ENCODE results near the gene VANGL2.
A peak's percentile ranks its signal among the peaks of the same experiment; 100 is the strongest.

The VANGL2 gene

DNA sequence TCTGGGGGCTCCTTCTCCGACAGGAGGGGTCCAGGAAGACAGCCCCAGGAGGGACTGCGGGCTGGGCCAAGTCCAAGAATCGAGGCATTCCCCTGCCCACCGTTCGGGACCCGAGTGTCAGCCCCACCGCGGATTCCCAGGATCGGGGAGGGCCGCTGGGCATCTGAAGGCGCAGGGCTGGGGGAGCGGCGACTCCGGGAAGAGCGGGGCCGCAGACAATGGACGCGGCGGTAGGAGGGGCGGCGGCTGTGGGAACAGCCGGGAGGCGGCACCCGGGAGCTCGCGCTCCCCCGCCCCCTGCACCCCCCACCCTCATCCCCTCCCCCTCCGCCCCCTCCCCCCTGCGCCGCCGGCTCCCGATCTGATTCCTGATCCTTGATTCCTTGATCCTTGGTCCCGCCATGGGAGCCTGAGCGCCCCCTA, at the start of gene VANGL2:
TSS of gene VANGL2 (plus strand) at position 342 of the 423 bp plus-strand sequence. CDS start 15,274 bp downstream, outside the sequence.
- no peak for DNase-seq (ENCODE audit: low read depth, low spot score)
- POLR2A ChIA-PET, result no interaction called here
- CTCF ChIA-PET, result no interaction called here
- TF ChIP-seq, protein P1, sequence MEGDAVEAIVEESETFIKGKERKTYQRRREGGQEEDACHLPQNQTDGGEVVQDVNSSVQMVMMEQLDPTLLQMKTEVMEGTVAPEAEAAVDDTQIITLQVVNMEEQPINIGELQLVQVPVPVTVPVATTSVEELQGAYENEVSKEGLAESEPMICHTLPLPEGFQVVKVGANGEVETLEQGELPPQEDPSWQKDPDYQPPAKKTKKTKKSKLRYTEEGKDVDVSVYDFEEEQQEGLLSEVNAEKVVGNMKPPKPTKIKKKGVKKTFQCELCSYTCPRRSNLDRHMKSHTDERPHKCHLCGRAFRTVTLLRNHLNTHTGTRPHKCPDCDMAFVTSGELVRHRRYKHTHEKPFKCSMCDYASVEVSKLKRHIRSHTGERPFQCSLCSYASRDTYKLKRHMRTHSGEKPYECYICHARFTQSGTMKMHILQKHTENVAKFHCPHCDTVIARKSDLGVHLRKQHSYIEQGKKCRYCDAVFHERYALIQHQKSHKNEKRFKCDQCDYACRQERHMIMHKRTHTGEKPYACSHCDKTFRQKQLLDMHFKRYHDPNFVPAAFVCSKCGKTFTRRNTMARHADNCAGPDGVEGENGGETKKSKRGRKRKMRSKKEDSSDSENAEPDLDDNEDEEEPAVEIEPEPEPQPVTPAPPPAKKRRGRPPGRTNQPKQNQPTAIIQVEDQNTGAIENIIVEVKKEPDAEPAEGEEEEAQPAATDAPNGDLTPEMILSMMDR (IDR thresholded peaks at IDR 0.05; ENCODE audit: insufficient read depth, low read length, missing control alignments), result no peak
- peak within 1 kb of the TSS; percentile 61 for H3K4me3 ChIP-seq (ENCODE audit: low read depth, low read length)

DNA sequence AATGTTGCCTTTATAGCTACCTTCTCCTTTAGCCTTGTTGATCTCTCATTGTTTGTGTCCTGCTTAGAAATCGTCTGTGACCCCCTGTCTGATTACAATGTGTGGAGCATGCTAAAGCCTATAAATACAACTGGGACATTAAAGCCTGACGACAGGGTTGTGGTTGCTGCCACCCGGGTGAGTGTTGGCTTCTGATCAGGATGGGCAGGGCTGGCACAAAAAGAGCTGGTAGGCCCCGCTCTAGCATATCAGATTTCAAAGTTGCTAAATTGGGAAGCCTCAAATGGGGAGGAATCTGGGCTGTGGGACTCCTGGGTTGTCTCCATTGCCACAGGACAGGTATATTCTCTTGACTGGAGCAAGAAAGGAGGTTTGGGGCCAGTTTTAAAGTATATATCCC, 48.7 kb upstream of the VANGL2 start:
- no peak overlapping the region for H3K4me3 ChIP-seq (ENCODE audit: low read depth, low read length)
- POLR2A ChIA-PET, result no interaction called here
- no peak for DNase-seq (ENCODE audit: low read depth, low spot score)
- CTCF ChIA-PET, result interaction anchor here (1.1 to 19.2 kb wide), 6 partner anchors 11 to 158 kb away, joined by 3 to 277 read pairs (median 6); no protein-coding TSS in a partner anchor
- TF ChIP-seq, protein P1 (IDR thresholded peaks at IDR 0.05; ENCODE audit: insufficient read depth, low read length, missing control alignments), result no peak

DNA sequence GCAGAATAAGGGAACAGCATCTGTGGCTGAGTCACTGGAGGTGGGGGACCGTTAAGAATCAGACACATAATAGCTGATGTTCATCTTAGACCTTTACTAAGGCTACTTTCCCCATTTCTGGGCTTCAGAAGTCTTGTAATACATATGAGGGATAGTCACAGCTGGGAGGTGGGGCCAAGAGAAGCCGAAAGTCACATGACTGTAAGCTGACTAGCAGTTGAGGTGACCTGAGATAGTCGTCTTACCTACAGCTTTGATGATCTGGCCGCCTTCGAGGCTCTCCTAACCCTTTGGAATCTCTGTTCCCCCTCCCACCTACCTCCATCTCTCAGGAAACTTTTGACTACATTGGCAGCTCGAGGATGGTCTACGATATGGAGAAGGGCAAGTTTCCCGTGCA, 47.8 kb upstream of the VANGL2 start:
- POLR2A ChIA-PET, result no interaction called here
- TF ChIP-seq, protein P1 (IDR thresholded peaks at IDR 0.05; ENCODE audit: insufficient read depth, low read length, missing control alignments), result no peak
- H3K4me3 ChIP-seq (ENCODE audit: low read depth, low read length), result no peak overlapping the region
- no peak for DNase-seq (ENCODE audit: low read depth, low spot score)
- CTCF ChIA-PET, result interaction anchor here (1.1 to 19.2 kb wide), 9 partner anchors 8 to 159 kb away, joined by 3 to 277 read pairs (median 4); partner anchors contain the start of genes COPA and NCSTN

DNA sequence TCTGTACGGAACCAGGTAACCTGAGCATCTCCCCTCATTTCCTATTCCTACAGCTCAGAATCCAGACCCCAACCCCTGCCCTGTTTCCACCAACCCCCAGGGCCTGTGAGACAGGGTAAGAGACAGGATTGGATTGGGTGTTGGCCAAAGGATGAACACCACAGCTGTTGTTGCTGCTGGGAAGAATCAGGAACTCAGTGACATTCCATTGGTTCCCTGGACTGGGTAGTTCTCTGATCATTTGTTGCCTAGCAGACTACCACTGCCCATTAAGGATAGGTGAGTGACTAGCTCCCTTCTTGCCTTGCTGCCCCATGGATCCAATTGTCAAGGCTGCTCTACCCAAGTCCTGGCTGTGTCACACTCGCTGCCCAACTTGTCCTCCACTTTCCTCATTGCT, 47.1 kb upstream of the VANGL2 start:
- H3K4me3 ChIP-seq (ENCODE audit: low read depth, low read length), result no peak overlapping the region
- ChIA-PET POLR2A (no interaction called here), CTCF (interaction anchor here (1.5 to 19.2 kb wide), 7 partner anchors 9 to 114 kb away, joined by 3 to 277 read pairs (median 8); partner anchors contain the start of genes COPA and NCSTN)
- TF ChIP-seq, protein P1 (IDR thresholded peaks at IDR 0.05; ENCODE audit: insufficient read depth, low read length, missing control alignments), result no peak
- no peak for DNase-seq (ENCODE audit: low read depth, low spot score)

DNA sequence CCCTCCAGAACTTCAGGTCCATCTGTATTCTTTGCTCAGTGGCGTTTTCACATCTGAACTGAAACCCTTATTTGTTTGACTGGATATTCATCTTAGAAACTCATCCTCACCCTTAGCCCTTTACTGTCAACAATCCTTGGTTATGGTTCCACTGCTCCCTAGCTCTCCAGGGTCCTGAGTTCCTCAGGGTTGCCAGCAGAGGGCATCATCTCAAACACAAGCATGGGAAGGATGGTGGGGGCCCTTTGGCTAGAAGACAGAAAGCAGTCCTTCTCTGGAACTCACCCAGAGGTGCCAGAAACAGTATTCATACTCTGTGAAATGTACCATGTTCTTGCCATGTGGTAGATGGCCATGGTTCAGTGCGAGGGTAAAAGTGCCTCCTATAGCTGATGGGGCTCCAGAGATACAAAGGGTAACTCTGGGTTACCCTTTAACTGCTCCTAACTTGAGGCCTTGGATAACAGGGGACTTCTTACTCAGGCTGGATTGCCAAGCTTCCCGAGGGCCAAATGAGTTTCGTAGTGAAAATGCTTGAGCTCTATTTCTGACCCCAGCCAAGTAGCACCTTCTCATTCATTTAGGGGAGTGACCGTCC, 45.9 kb upstream of the VANGL2 start:
- TF ChIP-seq, protein P1 (IDR thresholded peaks at IDR 0.05; ENCODE audit: insufficient read depth, low read length, missing control alignments), result peak; percentile 63
- H3K4me3 ChIP-seq (ENCODE audit: low read depth, low read length), result no peak overlapping the region
- no peak for DNase-seq (ENCODE audit: low read depth, low spot score)
- POLR2A ChIA-PET, result no interaction called here
- CTCF ChIA-PET, result interaction anchor here (0.6 to 19.2 kb wide), 13 partner anchors 8 to 254 kb away, joined by 3 to 277 read pairs (median 4); partner anchors contain the start of genes COPA and NCSTN

DNA sequence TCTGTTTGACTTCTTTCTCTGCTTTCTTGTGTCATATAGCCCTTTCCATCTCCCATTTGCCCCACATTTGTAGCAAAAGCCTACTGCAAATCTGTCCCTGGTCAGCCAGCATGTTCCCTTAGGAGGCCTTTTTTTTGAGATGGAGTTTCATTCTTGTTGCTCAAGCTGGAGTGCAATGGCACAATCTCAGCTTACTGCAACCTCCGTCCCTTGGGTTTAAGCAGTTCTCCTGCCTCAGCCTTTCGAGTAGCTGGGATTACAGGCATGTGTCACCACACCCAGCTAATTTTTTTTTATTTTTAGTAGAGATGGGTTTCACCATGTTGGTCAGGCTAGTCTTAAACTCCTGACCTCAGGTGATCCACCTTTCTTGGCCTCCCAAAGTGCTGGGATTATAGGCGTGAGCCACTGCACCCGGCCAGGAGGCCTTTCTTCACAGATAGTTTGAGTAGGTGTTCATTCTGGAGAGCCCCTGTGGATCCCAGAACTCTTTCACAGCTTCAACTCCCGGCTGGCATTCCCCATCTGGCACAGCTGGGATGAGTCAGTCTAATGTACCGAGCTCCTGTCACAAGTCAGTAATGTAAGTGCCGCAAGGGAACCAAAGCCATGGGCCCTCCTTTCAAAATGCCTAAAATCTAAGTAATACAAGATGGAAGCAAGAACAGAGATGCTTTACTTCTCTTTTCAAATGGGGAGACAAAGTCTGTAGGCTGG, 42.9 kb upstream of the VANGL2 start:
- TF ChIP-seq, protein P1 (IDR thresholded peaks at IDR 0.05; ENCODE audit: insufficient read depth, low read length, missing control alignments), result no peak
- no peak overlapping the region for H3K4me3 ChIP-seq (ENCODE audit: low read depth, low read length)
- no peak for DNase-seq (ENCODE audit: low read depth, low spot score)
- POLR2A ChIA-PET, result no interaction called here
- CTCF ChIA-PET, result interaction anchor here (1.0 to 19.2 kb wide), 4 partner anchors 11 to 256 kb away, joined by 3 to 277 read pairs (median 4); no protein-coding TSS in a partner anchor

All from AG04449 (cell line).